ENCODE data around the gene PHF3.

The PHF3 gene

GRCh38 chr6:63683071-63683603, 47.5 kb downstream of the PHF3 start:
- Mint-ChIP-seq H3K27ac (no peak overlapping the region), H3K4me1 (no peaks in the 10 kb centered on the region), H3K9me3 (no peaks in the 10 kb centered on the region), H3K27me3 (ENCODE audit: low read depth, poor library complexity) (no peaks in the 10 kb centered on the region), H3K36me3 (ENCODE audit: low read depth) (peaks cover 70% of the 10 kb centered on the region), H3K4me3 (no peak overlapping the region)
- TF ChIP-seq CTCF (IDR thresholded peaks at IDR 0.05), result no peak
- no peak for DNase-seq

GRCh38 chr6:63685446-63686379, 50.1 kb downstream of the PHF3 start:
- DNase-seq, result no peak
- Mint-ChIP-seq H3K4me1 (no peaks in the 10 kb centered on the region), H3K4me3 (no peak overlapping the region), H3K27ac (no peak overlapping the region), H3K27me3 (ENCODE audit: low read depth, poor library complexity) (no peaks in the 10 kb centered on the region), H3K9me3 (no peaks in the 10 kb centered on the region), H3K36me3 (ENCODE audit: low read depth) (peaks cover 66% of the 10 kb centered on the region)
- no peak for TF ChIP-seq CTCF (IDR thresholded peaks at IDR 0.05)

- H3K9me3 Mint-ChIP-seq, result no peaks in the 10 kb centered on the region
- no peak for TF ChIP-seq CTCF (IDR thresholded peaks at IDR 0.05)
- no peak overlapping the region for H3K4me3 Mint-ChIP-seq
- DNase-seq, result no peak
- H3K27me3 Mint-ChIP-seq (ENCODE audit: low read depth, poor library complexity), result no peaks in the 10 kb centered on the region
- peaks cover 59% of the 10 kb centered on the region for H3K36me3 Mint-ChIP-seq (ENCODE audit: low read depth)
- no peaks in the 10 kb centered on the region for H3K4me1 Mint-ChIP-seq
- H3K27ac Mint-ChIP-seq, result no peak overlapping the region
These were observed 53.8 kb downstream of the PHF3 start for GRCh38 chr6:63689421-63689820.

- H3K4me3 Mint-ChIP-seq, result no peak overlapping the region
- no peak overlapping the region for H3K27ac Mint-ChIP-seq
- no peak for TF ChIP-seq CTCF (IDR thresholded peaks at IDR 0.05)
- no peaks in the 10 kb centered on the region for H3K4me1 Mint-ChIP-seq
- H3K9me3 Mint-ChIP-seq, result no peaks in the 10 kb centered on the region
- peaks cover 59% of the 10 kb centered on the region for H3K36me3 Mint-ChIP-seq (ENCODE audit: low read depth)
- H3K27me3 Mint-ChIP-seq (ENCODE audit: low read depth, poor library complexity), result no peaks in the 10 kb centered on the region
- DNase-seq, result no peak
These were observed 54.6 kb downstream of the PHF3 start for GRCh38 chr6:63690221-63690620.

- no peaks in the 10 kb centered on the region for H3K9me3 Mint-ChIP-seq
These were observed 70.1 kb downstream of the PHF3 start for GRCh38 chr6:63705707-63706106.

More at GRCh38 chr6:63705707-63706106, 70.1 kb downstream of the PHF3 start:
- Mint-ChIP-seq H3K27ac (no peak overlapping the region), H3K27me3 (ENCODE audit: low read depth, poor library complexity) (no peaks in the 10 kb centered on the region), H3K4me1 (no peaks in the 10 kb centered on the region), H3K4me3 (no peak overlapping the region), H3K36me3 (ENCODE audit: low read depth) (peaks cover 74% of the 10 kb centered on the region)
- TF ChIP-seq CTCF (IDR thresholded peaks at IDR 0.05), result no peak
- no peak for DNase-seq
